ENCODE data around the gene FBXL7. TPM values are rescaled to one million over a fixed set of nuclear protein-coding genes. Genes with fewer than 3 reads are reported as not detected.
A peak's percentile ranks its signal among the peaks of the same experiment; 100 is the strongest.

FBXL7 gene
- 3.1 and 9.2 TPM in 2 replicates for total RNA-seq

DNA sequence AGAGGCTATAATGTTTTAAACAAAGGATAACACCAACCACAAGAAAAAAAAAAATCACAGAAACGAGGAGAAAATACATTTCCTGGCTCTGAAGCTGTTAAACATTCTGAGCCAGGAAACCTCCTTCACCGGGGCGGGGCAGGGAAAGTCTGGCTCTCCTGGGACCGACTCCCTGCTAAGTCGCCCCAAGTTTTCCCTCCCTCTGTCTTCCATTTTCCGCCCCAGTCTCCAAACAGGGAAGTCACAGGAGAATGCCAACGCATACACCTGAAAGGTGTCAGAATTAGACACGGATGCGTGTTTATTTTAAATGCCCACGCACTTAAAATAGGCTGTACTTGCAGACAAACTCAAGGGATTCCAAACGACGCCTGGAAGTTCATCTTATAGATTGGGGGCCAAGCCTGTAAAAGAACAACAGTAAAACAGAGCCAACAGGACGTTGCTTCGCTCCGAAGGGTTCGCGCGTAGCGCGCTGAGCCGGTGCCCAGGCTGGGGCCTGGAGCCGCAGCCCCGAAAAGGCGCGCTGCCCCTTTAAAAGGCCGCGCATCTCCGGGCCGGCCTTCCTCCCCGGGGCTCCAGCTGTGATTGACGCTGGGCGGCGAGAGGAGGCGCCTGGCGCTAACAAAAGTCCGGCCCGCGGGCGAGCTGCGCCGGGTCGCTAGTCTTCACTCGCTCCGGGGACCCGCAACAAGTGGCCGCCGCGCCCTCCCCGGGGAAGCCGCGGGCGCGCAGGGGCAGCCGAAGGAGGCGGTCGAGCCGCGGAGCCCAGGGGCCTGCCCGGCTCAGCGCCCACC, at the start of gene FBXL7:
Gene FBXL7, plus strand, starts transcription at position 653 of the 797 bp plus-strand sequence.

Small RNA genes within 50 kb of the gene (small RNA-seq; reads per million reads assigned to genes)
- 17.3 reads per million, percentile 96 among the genes with 10 or more reads in this experiment for gene MIR887 (ENCODE audit: low replicate concordance)

Measured in placental pericyte (primary cell).